Fibroblast of lung (primary cell): ENCODE measurements around the gene ARRDC1.

ENCODE experiments used
- EZH2 ChIP-seq: IDR thresholded peaks from 2 replicates; pipeline ENCODE4 v1.5.1; 2012; ENCODE audit warnings: low read length, control low read depth, mild to moderate bottlenecking; ENCODE audit errors: missing control alignments
- TF ChIP-seq, protein P1 (sequence below), 2 donors: IDR thresholded peaks in 1 of 2; conservative IDR thresholded peaks in 1 of 2; 1 replicate in 1 of 2; 2 replicates in 1 of 2; pipeline ENCODE4 v1.5.1; 2011 to 2012; ENCODE audit warnings: low read length in 2 of 2, control low read depth in 1 of 2, inconsistent platforms in 1 of 2, low read depth in 1 of 2, mild to moderate bottlenecking in 1 of 2

DNA sequence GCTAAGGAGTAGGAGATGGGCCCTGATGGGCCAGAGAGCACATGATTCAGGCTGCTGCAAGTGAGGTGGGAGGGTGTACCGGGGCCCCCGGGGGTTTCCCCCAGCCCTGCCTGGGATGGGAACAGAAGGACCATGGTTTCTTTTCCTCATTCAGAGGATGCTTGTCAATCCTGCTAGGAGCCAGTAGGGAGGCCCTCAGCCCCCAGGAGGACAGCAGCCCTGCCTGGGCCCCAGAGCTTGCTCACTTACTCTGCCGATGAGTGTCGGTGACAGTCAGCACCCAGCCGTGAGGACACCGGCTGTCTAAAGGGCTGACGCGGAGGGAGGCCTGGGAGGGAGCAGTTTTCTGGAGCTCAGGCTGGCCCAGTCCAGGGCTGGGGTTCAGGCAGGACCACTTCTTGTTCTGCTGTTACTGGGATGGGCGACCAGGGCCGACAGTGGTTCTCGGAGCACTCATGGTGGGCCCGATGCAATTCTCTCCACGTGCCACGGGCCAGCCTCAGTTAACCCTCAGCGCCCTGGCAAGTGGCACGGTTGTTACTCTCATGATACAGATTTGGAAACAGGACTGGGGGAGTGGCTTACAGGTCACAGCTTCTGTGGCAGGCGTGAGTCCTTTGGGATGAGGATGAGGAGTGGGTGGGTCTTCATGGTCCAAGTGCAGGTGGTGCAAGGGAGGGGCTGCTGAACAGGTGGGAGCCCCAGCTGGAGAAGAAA lies 1.8 kb downstream of the ARRDC1 start:
- TF ChIP-seq, protein P1, sequence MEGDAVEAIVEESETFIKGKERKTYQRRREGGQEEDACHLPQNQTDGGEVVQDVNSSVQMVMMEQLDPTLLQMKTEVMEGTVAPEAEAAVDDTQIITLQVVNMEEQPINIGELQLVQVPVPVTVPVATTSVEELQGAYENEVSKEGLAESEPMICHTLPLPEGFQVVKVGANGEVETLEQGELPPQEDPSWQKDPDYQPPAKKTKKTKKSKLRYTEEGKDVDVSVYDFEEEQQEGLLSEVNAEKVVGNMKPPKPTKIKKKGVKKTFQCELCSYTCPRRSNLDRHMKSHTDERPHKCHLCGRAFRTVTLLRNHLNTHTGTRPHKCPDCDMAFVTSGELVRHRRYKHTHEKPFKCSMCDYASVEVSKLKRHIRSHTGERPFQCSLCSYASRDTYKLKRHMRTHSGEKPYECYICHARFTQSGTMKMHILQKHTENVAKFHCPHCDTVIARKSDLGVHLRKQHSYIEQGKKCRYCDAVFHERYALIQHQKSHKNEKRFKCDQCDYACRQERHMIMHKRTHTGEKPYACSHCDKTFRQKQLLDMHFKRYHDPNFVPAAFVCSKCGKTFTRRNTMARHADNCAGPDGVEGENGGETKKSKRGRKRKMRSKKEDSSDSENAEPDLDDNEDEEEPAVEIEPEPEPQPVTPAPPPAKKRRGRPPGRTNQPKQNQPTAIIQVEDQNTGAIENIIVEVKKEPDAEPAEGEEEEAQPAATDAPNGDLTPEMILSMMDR (conservative IDR thresholded peaks at IDR 0.05 in 1 of 2, IDR thresholded peaks at IDR 0.05 in 1 of 2; ENCODE audit: low read depth in 1 of 2, low read length in 2 of 2) = no peak
- no peak for TF ChIP-seq EZH2
